HEK293 (cell line): ENCODE data around the gene TNFRSF1A.
A peak's percentile ranks its signal among the peaks of the same experiment; 100 is the strongest.
"Not testable (repeated sequence)": the region's sequence is repeated elsewhere in the genome, so short reads cannot be mapped to it uniquely, and the experiment has no call there.

Experiments
- CTCF ChIA-PET: fragments of 350-600 bp; formaldehyde crosslinking; extraction: SDS; loops from one replicate; lab custom pipeline; 2021; ENCODE audit warnings: antibody characterized with exemption; lab: Yijun Ruan, JAX
- POLR2A ChIA-PET: fragments of 300-600 bp; formaldehyde crosslinking; extraction: SDS; loops from one replicate; lab custom pipeline; 2020; ENCODE audit warnings: antibody characterized with exemption, inconsistent platforms; lab: Yijun Ruan, JAX
- H3K27ac ChIP-seq: fragments of 200-500 bp; sonication (Bioruptor generic); 2 replicates; pipeline ENCODE4 v1.5.1; 2014; ENCODE audit warnings: low read depth, low read length, control low read depth, inconsistent platforms; ENCODE audit errors: extremely low read depth
- H3K36me3 ChIP-seq, 2 experiments: fragments of 200-500 bp in 1 of 2; sonication (Bioruptor generic) in 1 of 2; 1 replicate in 1 of 2; 2 replicates in 1 of 2; pipeline ENCODE4 v1.5.1; 2014 to 2017; ENCODE audit warnings: inconsistent platforms in 2 of 2, low read length in 2 of 2; ENCODE audit not compliant: control insufficient read depth in 2 of 2, insufficient read depth in 1 of 2
- H3K4me1 ChIP-seq: fragments of 200-500 bp; sonication (Bioruptor generic); 2 replicates; pipeline ENCODE4 v1.5.1; 2014; ENCODE audit warnings: mild to moderate bottlenecking, low read length, inconsistent platforms; ENCODE audit not compliant: control insufficient read depth, insufficient read depth
- H3K4me3 ChIP-seq: 2 replicates; pipeline ENCODE4 v1.5.1; 2011; ENCODE audit warnings: low read depth, mild to moderate bottlenecking, control low read depth, low read length, moderate library complexity
- H3K9me3 ChIP-seq: fragments of 200-500 bp; sonication (Bioruptor generic); 2 replicates; pipeline ENCODE4 v1.5.1; 2014; ENCODE audit warnings: low read depth, low read length, inconsistent platforms; ENCODE audit not compliant: control insufficient read depth, insufficient read depth
- EGR2 ChIP-seq: fragments of 450-650 bp; formaldehyde crosslinking; IDR thresholded peaks from 2 replicates; pipeline ENCODE4 v1.5.1; 2016; ENCODE audit warnings: low read depth, missing biosample characterization, missing genetic modification characterization
- HOXA7 ChIP-seq: sonication (generic); formaldehyde crosslinking; IDR thresholded peaks from 2 replicates; pipeline ENCODE4 v1.8.1; 2022; ENCODE audit warnings: missing genetic modification reagents, borderline replicate concordance
- OSR2 ChIP-seq: fragments of 450-650 bp; formaldehyde crosslinking; IDR thresholded peaks from 2 replicates; pipeline ENCODE4 v1.5.1; 2016; ENCODE audit warnings: missing biosample characterization, missing genetic modification characterization
- RBAK ChIP-seq: fragments of 450-650 bp; formaldehyde crosslinking; IDR thresholded peaks from 2 replicates; pipeline ENCODE4 v1.5.1; 2016; ENCODE audit warnings: missing biosample characterization, missing genetic modification characterization
- SCRT2 ChIP-seq: fragments of 450-650 bp; formaldehyde crosslinking; IDR thresholded peaks from 2 replicates; pipeline ENCODE4 v1.5.1; 2016; ENCODE audit warnings: missing biosample characterization, missing genetic modification characterization
- ZBTB17 ChIP-seq: fragments of 450-650 bp; formaldehyde crosslinking; IDR thresholded peaks from 2 replicates; pipeline ENCODE4 v1.5.1; 2016; ENCODE audit warnings: missing biosample characterization, missing genetic modification characterization
- ZBTB21 ChIP-seq: fragments of 450-650 bp; formaldehyde crosslinking; IDR thresholded peaks from 2 replicates; pipeline ENCODE4 v1.5.1; 2017; ENCODE audit warnings: missing biosample characterization, missing genetic modification characterization
- ZBTB48 ChIP-seq: fragments of 450-650 bp; formaldehyde crosslinking; IDR thresholded peaks from 2 replicates; pipeline ENCODE4 v1.5.1; 2016; ENCODE audit warnings: missing biosample characterization, missing genetic modification characterization
- ZBTB6 ChIP-seq: fragments of 450-650 bp; formaldehyde crosslinking; IDR thresholded peaks from 2 replicates; pipeline ENCODE4 v1.5.1; 2017; ENCODE audit warnings: missing biosample characterization, missing genetic modification characterization
- ZFHX2 ChIP-seq: fragments of 450-650 bp; formaldehyde crosslinking; conservative IDR thresholded peaks from 2 replicates; pipeline ENCODE4 v1.5.1; 2016; ENCODE audit warnings: missing biosample characterization, missing genetic modification characterization
- ZIC2 ChIP-seq: fragments of 450-650 bp; formaldehyde crosslinking; IDR thresholded peaks from 2 replicates; pipeline ENCODE4 v1.5.1; 2016; ENCODE audit warnings: missing biosample characterization, missing genetic modification characterization
- ZNF148 ChIP-seq: fragments of 450-650 bp; formaldehyde crosslinking; IDR thresholded peaks from 2 replicates; pipeline ENCODE4 v1.5.0; 2017; ENCODE audit warnings: missing biosample characterization, missing genetic modification characterization, borderline replicate concordance
- ZNF174 ChIP-seq: fragments of 450-650 bp; formaldehyde crosslinking; IDR thresholded peaks from 2 replicates; pipeline ENCODE4 v1.5.0; 2017; ENCODE audit warnings: missing biosample characterization, mild to moderate bottlenecking, missing genetic modification characterization
- ZNF239 ChIP-seq: fragments of 450-650 bp; formaldehyde crosslinking; IDR thresholded peaks from 2 replicates; pipeline ENCODE4 v1.5.1; 2016; ENCODE audit warnings: missing biosample characterization, missing genetic modification characterization
- ZNF324 ChIP-seq: fragments of 450-650 bp; formaldehyde crosslinking; IDR thresholded peaks from 2 replicates; pipeline ENCODE4 v1.5.1; 2016; ENCODE audit warnings: missing biosample characterization, missing genetic modification characterization
- ZNF350 ChIP-seq: fragments of 450-650 bp; formaldehyde crosslinking; IDR thresholded peaks from 2 replicates; pipeline ENCODE4 v1.5.0; 2017; ENCODE audit warnings: missing biosample characterization, mild to moderate bottlenecking, missing genetic modification characterization
- ZNF366 ChIP-seq: fragments of 450-650 bp; formaldehyde crosslinking; conservative IDR thresholded peaks from 2 replicates; pipeline ENCODE4 v1.5.1; 2016; ENCODE audit warnings: missing biosample characterization, missing genetic modification characterization
- ZNF404 ChIP-seq: fragments of 450-650 bp; formaldehyde crosslinking; IDR thresholded peaks from 2 replicates; pipeline ENCODE4 v1.5.1; 2017; ENCODE audit warnings: missing biosample characterization, missing genetic modification characterization
- ZNF600 ChIP-seq: fragments of 450-650 bp; formaldehyde crosslinking; IDR thresholded peaks from 2 replicates; pipeline ENCODE4 v1.5.1; 2016; ENCODE audit warnings: missing biosample characterization, missing genetic modification characterization
- ZNF639 ChIP-seq: fragments of 450-650 bp; formaldehyde crosslinking; IDR thresholded peaks from 2 replicates; pipeline ENCODE4 v1.5.1; 2016; ENCODE audit warnings: missing biosample characterization, missing genetic modification characterization
- ZSCAN30 ChIP-seq: fragments of 450-650 bp; IDR thresholded peaks from 2 replicates; pipeline ENCODE4 v1.5.1; 2018; ENCODE audit warnings: missing biosample characterization, mild to moderate bottlenecking, missing genetic modification characterization, moderate library complexity
- ZSCAN4 ChIP-seq: fragments of 450-650 bp; formaldehyde crosslinking; IDR thresholded peaks from 2 replicates; pipeline ENCODE4 v1.5.1; 2017; ENCODE audit warnings: missing biosample characterization, missing genetic modification characterization

TNFRSF1A gene

GRCh38 chr12:6345319-6346091 lies 3.6 kb upstream of the TNFRSF1A start (continued):
- TF ChIP-seq ZBTB6 (tag by site-specific recombination) (no peak), ZNF239 (tag by site-specific recombination) (no peak), ZSCAN30 (no peak), ZNF639 (tag by site-specific recombination) (peak; percentile 55), HOXA7 (CRISPR knock-in tag) (no peak), ZNF324 (tag by site-specific recombination) (0 out of 2 replicates have a peak, but pooled peaks have one; percentile 23), ZBTB21 (tag by site-specific recombination) (peak; percentile 69), ZNF366 (tag by site-specific recombination) (peak; percentile 55; the same call in 1 of the 2 replicates), ZNF404 (tag by site-specific recombination) (no peak), SCRT2 (tag by site-specific recombination) (no peak), ZBTB17 (tag by site-specific recombination) (peak; percentile 78), RBAK (tag by site-specific recombination) (no peak), ZNF600 (tag by site-specific recombination) (0 out of 2 replicates have a peak, but pooled peaks have one; percentile 19), ZNF174 (no peak), ZNF148 (tag by site-specific recombination) (no peak), OSR2 (tag by site-specific recombination) (0 out of 2 replicates have a peak, but pooled peaks have one; percentile 20), ZNF350 (no peak), ZSCAN4 (tag by site-specific recombination) (0 out of 2 replicates have a peak, but pooled peaks have one; percentile 24), ZBTB48 (peak; percentile 80), ZIC2 (tag by site-specific recombination) (peak; percentile 64)

GRCh38 chr12:6344101-6344660 lies 2.3 kb upstream of the TNFRSF1A start:
- H3K4me3 ChIP-seq, H3K9me3 ChIP-seq, H3K27ac ChIP-seq, H3K4me1 ChIP-seq, H3K36me3 ChIP-seq: not testable (repeated sequence)
- POLR2A ChIA-PET: interaction anchor here (0.9 to 2.7 kb wide), 4 partner anchors 9 to 190 kb away, joined by 3 to 9 read pairs (median 4); partner anchors contain the start of gene GAPDH
- CTCF ChIA-PET: interaction anchor here (1.5 to 2.1 kb wide), 3 partner anchors 13 to 122 kb away, joined by 4 to 6 read pairs (median 5); no protein-coding TSS in a partner anchor
- 0 out of 2 replicates have a peak, but pooled peaks have one; percentile 30 for TF ChIP-seq EGR2 (tag by site-specific recombination)
- peak; percentile 23; the same call in 1 of the 2 replicates for TF ChIP-seq ZFHX2 (tag by site-specific recombination)
